ENCODE results near the gene PLCB3. TPM values are rescaled to one million over a fixed set of nuclear protein-coding genes. Genes with fewer than 3 reads are reported as not detected.

The PLCB3 gene
- total and polyA plus RNA-seq, 2 of the 13 experiments (the other 11 are each of a cell fraction or from before 2014, with no cell fraction given) = 7.5 to 13.8 TPM

- Histone ChIP-seq H3K27ac (ENCODE audit: extremely low read length, insufficient read depth, low read length) (no peak overlapping the region), H3K9ac (ENCODE audit: insufficient read depth, low read depth, low read length) (no peak overlapping the region), H3K27me3 (ENCODE audit: control insufficient read depth in 1 of 2, insufficient read depth in 2 of 2, low read length in 2 of 2) (no peaks in the 10 kb centered on the region; a peak in 1 of 5 replicates), H3K4me1 (ENCODE audit: insufficient read depth, low read length) (peaks cover 41% of the 10 kb centered on the region), H3K4me3 (replicated peaks in 1 of 3; ENCODE audit: insufficient read depth in 1 of 3, low read depth in 2 of 3, low read length in 3 of 3) (no peak overlapping the region), H2AFZ (ENCODE audit: low read length) (no peak overlapping the region), H4K20me1 (ENCODE audit: insufficient read depth, low read length) (no peaks in the 10 kb centered on the region), H3K36me3 (replicated peaks in 1 of 2; ENCODE audit: control insufficient read depth in 1 of 2, insufficient read depth in 2 of 2, low read length in 2 of 2) (peaks cover 7 to 10% of the 10 kb centered on the region in 2 experiments; a peak in 3 of 5 replicates), H3K4me2 (ENCODE audit: low read depth, low read length) (no peak overlapping the region), H3K79me2 (ENCODE audit: insufficient read depth, low read length) (peaks cover 7% of the 10 kb centered on the region), H3K9me3 (ENCODE audit: low read length) (no peaks in the 10 kb centered on the region)
- WGBS (ENCODE audit: low lambda C conversion rate) = 94% methylated on average over 5 of the region's 5 CpGs
- FAIRE-seq = no peak
- BruUV-seq (replicated peaks) = no TSS peak
- in situ Hi-C loops (cut with HindIII; ENCODE audit: extremely low pct_ligation_motif_present, low pct_unique_long_range_greater_than_20kb) = no loop called here
- intact Hi-C loops (cut with micrococcal nuclease; ENCODE audit: unreplicated experiment) = no loop called here
- ChIA-PET POLR2A (no interaction called here), CTCF (ENCODE audit: low intra/inter-chr PET ratio, low total read pairs) (no interaction called here)
- no peak for TF ChIP-seq JDP2 (CRISPR knock-in tag; IDR thresholded peaks at IDR 0.05; ENCODE audit: borderline replicate concordance)
- TF ChIP-seq AHDC1 (CRISPR knock-in tag; IDR thresholded peaks at IDR 0.05; ENCODE audit: borderline replicate concordance) = no peak
- no peak for TF ChIP-seq CSRNP2 (CRISPR knock-in tag; conservative IDR thresholded peaks at IDR 0.05; ENCODE audit: low read depth)
- no peak for TF ChIP-seq NONO (IDR thresholded peaks at IDR 0.05)
- no peak for TF ChIP-seq NONO (CRISPR knock-in tag; conservative IDR thresholded peaks at IDR 0.05)
- TF ChIP-seq KLF11 (CRISPR knock-in tag; IDR thresholded peaks at IDR 0.05) = no peak
- no peak for TF ChIP-seq HNRNPUL1 (IDR thresholded peaks at IDR 0.05; ENCODE audit: low read depth, low read length)
- no peak for TF ChIP-seq PHF8 (CRISPR knock-in tag; IDR thresholded peaks at IDR 0.05)
- no peak for TF ChIP-seq ZFP90 (CRISPR knock-in tag; IDR thresholded peaks at IDR 0.05; ENCODE audit: borderline replicate concordance)
- no peak for TF ChIP-seq ZBTB38 (CRISPR knock-in tag; IDR thresholded peaks at IDR 0.05)
- no peak for TF ChIP-seq ZBTB7A (CRISPR knock-in tag; IDR thresholded peaks at IDR 0.05)
- no peak for TF ChIP-seq ESRRA (CRISPR knock-in tag; IDR thresholded peaks at IDR 0.05; ENCODE audit: low read depth)
- TF ChIP-seq, protein P1, sequence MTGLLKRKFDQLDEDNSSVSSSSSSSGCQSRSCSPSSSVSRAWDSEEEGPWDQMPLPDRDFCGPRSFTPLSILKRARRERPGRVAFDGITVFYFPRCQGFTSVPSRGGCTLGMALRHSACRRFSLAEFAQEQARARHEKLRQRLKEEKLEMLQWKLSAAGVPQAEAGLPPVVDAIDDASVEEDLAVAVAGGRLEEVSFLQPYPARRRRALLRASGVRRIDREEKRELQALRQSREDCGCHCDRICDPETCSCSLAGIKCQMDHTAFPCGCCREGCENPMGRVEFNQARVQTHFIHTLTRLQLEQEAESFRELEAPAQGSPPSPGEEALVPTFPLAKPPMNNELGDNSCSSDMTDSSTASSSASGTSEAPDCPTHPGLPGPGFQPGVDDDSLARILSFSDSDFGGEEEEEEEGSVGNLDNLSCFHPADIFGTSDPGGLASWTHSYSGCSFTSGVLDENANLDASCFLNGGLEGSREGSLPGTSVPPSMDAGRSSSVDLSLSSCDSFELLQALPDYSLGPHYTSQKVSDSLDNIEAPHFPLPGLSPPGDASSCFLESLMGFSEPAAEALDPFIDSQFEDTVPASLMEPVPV (CRISPR knock-in tag; IDR thresholded peaks at IDR 0.05) = no peak
- TF ChIP-seq MTA3 (CRISPR knock-in tag; IDR thresholded peaks at IDR 0.05) = no peak
- no peak for ATAC-seq
- no peak for DNase-seq (ENCODE audit: low spot score)
These were observed 2.2 kb downstream of the PLCB3 start for GRCh38 chr11:64253481-64253880.
